Immature natural killer cell (primary cell): Measurements from ENCODE around the gene METRN. TPM values are rescaled to one million over a fixed set of nuclear protein-coding genes. Genes with fewer than 3 reads are reported as not detected.
"Not testable (repeated sequence)": the region's sequence is repeated elsewhere in the genome, so short reads cannot be mapped to it uniquely, and the experiment has no call there.

ENCODE experiments used
- DNase-seq, 3 donors: peaks; one replicate each; pipeline ENCODE4 v3.0.0; 2022; ENCODE audit warnings: mixed read lengths in 1 of 3
- H3K27ac Mint-ChIP-seq, 6 donors: one replicate each; pipeline ENCODE4 v1.8.0; 2020; ENCODE audit warnings: mixed read lengths in 6 of 6, mild to moderate bottlenecking in 5 of 6, inconsistent platforms in 4 of 6, moderate library complexity in 3 of 6
- H3K27me3 Mint-ChIP-seq, 3 donors: one replicate each; pipeline ENCODE4 v1.8.0; 2020 to 2021; ENCODE audit warnings: low read depth in 3 of 3, mild to moderate bottlenecking in 3 of 3, mixed read lengths in 3 of 3, moderate library complexity in 3 of 3, inconsistent platforms in 1 of 3
- H3K36me3 Mint-ChIP-seq, 3 donors: one replicate each; pipeline ENCODE4 v1.8.0; 2020; ENCODE audit warnings: mixed read lengths in 3 of 3, inconsistent platforms in 2 of 3, mild to moderate bottlenecking in 2 of 3
- H3K4me1 Mint-ChIP-seq, 2 donors: one replicate each; pipeline ENCODE4 v1.8.0; 2020; ENCODE audit warnings: inconsistent platforms in 2 of 2, mild to moderate bottlenecking in 2 of 2, mixed read lengths in 2 of 2, moderate library complexity in 1 of 2
- H3K4me3 Mint-ChIP-seq, 5 donors: one replicate each; pipeline ENCODE4 v1.8.0; 2020; ENCODE audit warnings: mild to moderate bottlenecking in 5 of 5, mixed read lengths in 5 of 5, inconsistent platforms in 3 of 5, moderate library complexity in 3 of 5
- H3K9me3 Mint-ChIP-seq, 6 donors: one replicate each; pipeline ENCODE4 v1.8.0; 2020; ENCODE audit warnings: mild to moderate bottlenecking in 6 of 6, mixed read lengths in 6 of 6, inconsistent platforms in 4 of 6, moderate library complexity in 3 of 6
- polyA plus RNA-seq, 3 donors: library from polyadenylated mRNA; unstranded; fragments of 300-500 nt; fragmentation: Illumina TruSeq; gene quantifications; one replicate each; pipeline ENCODE4 v1.2.3, GENCODE V29; 2021

METRN gene
- polyA plus RNA-seq, 3 donors from 2014 or later: 29.6 to 61.7 (median 45.4) TPM

- Mint-ChIP-seq H3K4me3 (peak overlapping the region; percentile 73 to 97 (median 90)), H3K27me3 (peaks cover 7 to 16% (median 8%) of the 10 kb centered on the region in 3 donors), H3K4me1 (peaks cover 14 to 32% of the 10 kb centered on the region in 2 donors), H3K27ac (peak overlapping the region in 2 of 6 donors; percentile 30 to 62)
- DNase-seq, H3K36me3 Mint-ChIP-seq, H3K9me3 Mint-ChIP-seq: not testable (repeated sequence)
Measured at GRCh38 chr16:691242-691641, 23.7 kb upstream of the METRN start.

DNA sequence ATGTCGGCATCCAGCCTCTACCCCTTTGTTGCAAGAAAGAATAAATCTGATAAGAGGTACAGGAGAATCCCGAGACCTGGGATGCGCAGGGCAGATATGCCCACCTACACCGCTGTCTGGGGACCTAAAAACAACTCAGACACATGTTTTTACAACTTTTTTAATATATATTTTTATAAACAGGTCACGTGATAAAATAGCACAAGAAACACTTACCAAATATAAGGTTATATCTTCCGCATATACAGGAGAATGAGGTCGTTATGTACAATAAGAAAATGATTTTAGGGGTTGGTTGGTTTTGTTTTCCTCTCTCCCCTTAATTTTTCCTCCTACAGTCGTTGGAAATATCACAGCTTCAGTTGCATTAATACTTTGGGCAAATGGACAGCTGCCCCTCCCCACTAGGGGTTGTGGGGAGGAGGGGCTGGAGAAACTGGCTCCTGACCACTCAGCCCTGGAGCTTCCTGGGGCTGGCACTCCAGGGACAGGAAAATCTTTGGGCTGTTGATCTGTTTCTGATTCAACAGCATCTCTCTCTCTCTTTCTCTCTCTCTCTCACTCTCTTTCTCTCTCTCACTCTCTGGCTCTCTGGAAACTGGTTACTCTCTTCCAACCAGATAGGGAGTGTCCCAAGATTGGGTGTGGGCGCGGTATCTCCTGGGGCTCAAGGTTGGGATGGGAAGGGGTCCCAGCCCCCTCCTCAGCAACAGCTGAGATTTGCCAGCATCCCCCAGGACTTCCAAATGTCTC lies 22.4 kb upstream of the METRN start:
- Mint-ChIP-seq H3K27ac (no peak overlapping the region), H3K36me3 (no peaks in the 10 kb centered on the region), H3K4me1 (peaks cover 14 to 32% of the 10 kb centered on the region in 2 donors), H3K9me3 (no peaks in the 10 kb centered on the region), H3K4me3 (peak overlapping the region in 3 of 5 donors; percentile 19 to 68 (median 56)), H3K27me3 (peaks cover 8 to 16% (median 10%) of the 10 kb centered on the region in 3 donors)
- no peak for DNase-seq

DNA sequence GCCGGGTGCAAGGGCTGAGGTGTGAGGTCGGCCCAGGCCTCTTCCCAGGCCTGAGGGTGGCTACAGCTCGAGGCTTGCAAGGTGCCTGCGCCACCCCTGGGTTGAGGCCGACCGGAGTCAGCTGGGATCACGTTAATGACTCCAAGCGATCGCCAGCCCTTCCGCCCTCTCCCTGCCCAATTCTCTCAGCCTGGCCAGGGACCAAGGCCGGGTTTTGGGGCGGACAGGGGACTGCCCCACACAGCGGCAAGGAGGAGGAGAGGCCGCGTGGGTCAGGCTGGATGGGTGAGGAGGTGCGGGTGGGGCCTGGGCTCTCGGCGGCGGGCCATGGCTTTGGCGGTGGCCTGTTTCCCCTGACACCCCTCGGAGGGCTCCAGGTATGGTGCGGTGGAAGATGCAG lies 21.6 kb upstream of the METRN start:
- Mint-ChIP-seq H3K36me3 (no peaks in the 10 kb centered on the region), H3K4me1 (peaks cover 14 to 30% of the 10 kb centered on the region in 2 donors), H3K27ac (no peak overlapping the region), H3K27me3 (peaks cover 8 to 20% (median 12%) of the 10 kb centered on the region in 3 donors), H3K4me3 (no peak overlapping the region), H3K9me3 (no peaks in the 10 kb centered on the region)
- DNase-seq: no peak

DNA sequence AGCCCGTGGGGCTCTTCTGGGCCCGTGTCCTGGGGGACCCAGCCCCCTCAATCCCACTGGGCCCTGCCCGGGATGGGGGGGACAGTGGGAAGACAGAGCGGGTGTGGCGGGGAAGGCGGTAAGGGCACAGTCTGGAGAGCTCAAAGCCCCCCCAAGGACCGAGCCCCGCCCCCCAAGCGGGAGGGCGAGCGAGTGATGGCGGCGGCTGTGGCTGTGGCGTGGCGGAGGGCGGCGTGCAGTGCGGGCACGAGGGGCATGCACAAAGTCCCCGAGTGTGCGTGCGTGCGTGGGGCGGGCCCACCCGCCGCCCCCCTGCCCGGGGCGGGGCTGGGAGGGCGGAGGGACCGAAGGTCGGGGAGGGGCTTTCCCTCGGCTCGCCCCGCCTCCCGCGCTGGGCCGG lies 21.2 kb upstream of the METRN start:
- Mint-ChIP-seq H3K4me1 (peaks cover 14 to 27% of the 10 kb centered on the region in 2 donors), H3K36me3 (no peaks in the 10 kb centered on the region), H3K4me3 (no peak overlapping the region), H3K9me3 (no peaks in the 10 kb centered on the region), H3K27me3 (peaks cover 10 to 20% (median 12%) of the 10 kb centered on the region in 3 donors), H3K27ac (no peak overlapping the region)
- DNase-seq: no peak

GRCh38 chr16:694187-694862 lies 20.6 kb upstream of the METRN start:
- Mint-ChIP-seq H3K27ac (no peak overlapping the region), H3K4me1 (peaks cover 14 to 22% of the 10 kb centered on the region in 2 donors), H3K4me3 (peak overlapping the region in 3 of 5 donors; percentile 38 to 53 (median 42)), H3K27me3 (peaks cover 10 to 20% (median 12%) of the 10 kb centered on the region in 3 donors), H3K36me3 (no peaks in the 10 kb centered on the region), H3K9me3 (peaks cover 0 to 2% (median 0%) of the 10 kb centered on the region in 6 donors)
- no peak for DNase-seq

GRCh38 chr16:694863-695354 lies 20.0 kb upstream of the METRN start:
- peaks cover 14 to 18% of the 10 kb centered on the region in 2 donors for H3K4me1 Mint-ChIP-seq
- no peaks in the 10 kb centered on the region for H3K36me3 Mint-ChIP-seq
- H3K27ac Mint-ChIP-seq: no peak overlapping the region
- H3K9me3 Mint-ChIP-seq: peaks cover 0 to 2% (median 0%) of the 10 kb centered on the region in 6 donors
- no peak for DNase-seq
- H3K4me3 Mint-ChIP-seq: no peak overlapping the region
- peaks cover 10 to 23% (median 10%) of the 10 kb centered on the region in 3 donors for H3K27me3 Mint-ChIP-seq

DNA sequence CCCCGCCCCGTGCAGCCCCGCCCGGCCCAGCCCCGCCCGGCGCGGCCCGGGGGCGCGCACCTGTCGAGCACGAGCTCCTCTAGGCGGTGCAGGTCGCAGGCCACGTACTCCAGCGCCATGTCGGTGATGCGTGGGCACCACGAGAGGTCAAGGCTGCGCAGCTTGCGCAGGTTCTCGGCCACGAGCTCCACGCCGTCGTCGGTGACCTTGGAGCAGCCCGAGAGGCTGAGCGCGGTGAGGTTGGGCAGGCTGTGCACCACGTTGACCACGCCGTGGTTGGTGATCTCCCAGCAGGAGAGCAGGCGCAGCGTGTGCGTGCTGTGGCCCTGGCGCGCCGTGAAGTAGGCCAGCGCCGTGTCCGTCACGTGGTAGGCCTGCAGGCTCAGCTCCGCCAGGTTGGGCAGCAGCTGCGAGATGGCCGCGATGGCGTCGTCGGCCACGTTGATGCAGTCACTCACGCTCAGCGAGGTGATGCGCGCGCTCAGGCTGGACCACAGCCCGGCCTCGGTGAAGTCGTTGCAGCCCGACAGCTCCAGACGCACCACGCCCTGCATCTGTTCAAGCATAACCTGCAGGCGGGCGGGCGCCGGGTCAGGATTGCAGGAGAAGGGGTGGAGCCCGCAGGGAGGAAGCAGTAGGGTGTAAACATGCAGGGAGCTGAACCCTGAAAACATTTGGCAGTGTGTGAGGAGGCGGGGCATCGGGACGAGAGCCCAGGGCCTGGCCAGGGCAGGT lies 19.4 kb upstream of the METRN start:
- peak in 1 of 3 donors; percentile 22 for DNase-seq
- Mint-ChIP-seq H3K9me3 (peaks cover 0 to 2% (median 0%) of the 10 kb centered on the region in 6 donors), H3K4me3 (peak overlapping the region; percentile 27 to 51 (median 46)), H3K36me3 (no peaks in the 10 kb centered on the region), H3K27ac (peak overlapping the region in 1 of 6 donors; percentile 16), H3K27me3 (peaks cover 10 to 21% (median 10%) of the 10 kb centered on the region in 3 donors), H3K4me1 (peaks cover 8 to 16% of the 10 kb centered on the region in 2 donors)

- Mint-ChIP-seq H3K27ac (no peak overlapping the region), H3K9me3 (peaks cover 0 to 2% (median 0%) of the 10 kb centered on the region in 6 donors), H3K36me3 (no peaks in the 10 kb centered on the region), H3K27me3 (peaks cover 4 to 18% (median 15%) of the 10 kb centered on the region in 3 donors), H3K4me1 (peaks cover 0 to 8% of the 10 kb centered on the region in 2 donors), H3K4me3 (no peak overlapping the region)
- no peak for DNase-seq
Measured at GRCh38 chr16:698911-699671, 15.8 kb upstream of the METRN start.

DNA sequence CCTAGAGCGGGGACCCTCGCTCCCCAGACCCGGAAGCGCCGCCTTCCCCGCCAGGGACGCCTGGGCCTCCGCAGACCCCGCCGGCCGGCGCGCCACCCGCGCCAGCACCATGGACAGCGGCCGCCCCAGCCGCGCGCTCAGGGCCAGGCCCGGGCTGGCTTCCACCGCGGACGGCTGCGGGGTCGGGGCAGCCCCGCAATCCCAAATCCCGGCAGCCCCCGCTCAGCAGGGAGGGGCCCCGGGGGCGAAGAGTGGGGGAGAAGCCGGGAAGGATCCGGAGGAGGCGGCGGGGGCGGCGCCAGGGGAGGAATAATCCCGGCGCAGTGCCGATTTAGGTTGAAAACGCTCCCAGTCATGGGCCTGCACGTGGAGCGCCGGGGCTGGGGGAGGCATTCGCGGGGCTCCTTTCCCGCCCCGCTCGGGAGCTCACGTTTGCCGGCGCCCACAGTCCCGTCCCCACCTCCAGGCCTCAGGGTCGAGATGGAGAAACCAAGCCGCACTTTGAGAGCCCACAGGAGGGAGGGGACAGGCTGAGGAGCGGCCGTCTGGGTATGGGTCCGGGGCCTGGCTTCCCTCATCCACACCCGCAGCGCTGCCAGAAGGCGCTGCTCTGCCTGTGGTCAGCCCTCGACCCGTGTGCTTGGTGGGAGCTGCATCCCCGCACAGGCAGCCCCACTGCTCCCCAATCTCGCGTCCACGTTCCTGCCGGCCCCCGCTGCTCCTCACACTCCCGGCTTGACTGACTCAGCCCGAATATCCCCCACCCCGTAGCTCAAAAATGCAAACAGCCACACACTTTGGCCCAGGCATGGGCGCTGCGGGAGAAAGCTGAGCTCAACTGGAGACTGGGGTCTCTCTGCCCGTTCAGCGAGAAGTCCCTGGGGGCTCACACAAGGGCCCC lies 14.0 kb upstream of the METRN start:
- peak in 1 of 3 donors; percentile 40 for DNase-seq
- Mint-ChIP-seq H3K27ac (no peak overlapping the region), H3K27me3 (peaks cover 2 to 16% (median 13%) of the 10 kb centered on the region in 3 donors), H3K9me3 (peaks cover 0 to 2% (median 0%) of the 10 kb centered on the region in 6 donors), H3K4me3 (no peak overlapping the region), H3K36me3 (no peaks in the 10 kb centered on the region), H3K4me1 (peaks cover 0 to 2% of the 10 kb centered on the region in 2 donors)

GRCh38 chr16:702341-702740 lies 12.6 kb upstream of the METRN start:
- Mint-ChIP-seq H3K36me3 (no peaks in the 10 kb centered on the region), H3K4me3 (no peak overlapping the region)
- DNase-seq: no peak

DNA sequence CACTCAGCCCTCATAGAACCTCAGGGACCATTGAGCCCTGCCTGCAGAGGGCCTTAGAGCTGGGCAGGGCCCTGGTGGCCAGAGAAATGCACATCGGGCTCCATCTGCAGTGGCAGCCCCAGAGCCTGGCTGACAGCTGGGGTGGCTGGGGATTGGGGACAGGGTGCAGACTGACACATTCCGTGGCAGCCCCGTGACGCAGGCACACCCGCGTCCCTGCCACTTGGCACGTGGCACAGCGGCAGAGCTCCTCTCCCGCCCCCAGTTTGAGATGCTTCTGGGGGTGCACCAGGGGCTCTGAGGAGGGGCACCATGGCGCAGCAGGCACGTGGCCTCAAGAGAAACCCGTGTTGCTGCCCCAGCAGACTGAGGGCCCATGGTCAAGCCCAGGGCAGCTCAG lies 11.5 kb upstream of the METRN start:
- peaks cover 0 to 2% (median 0%) of the 10 kb centered on the region in 6 donors for H3K9me3 Mint-ChIP-seq
- H3K4me1 Mint-ChIP-seq: peaks cover 0 to 2% of the 10 kb centered on the region in 2 donors
- no peak for DNase-seq
- H3K27me3 Mint-ChIP-seq: peaks cover 2 to 17% (median 13%) of the 10 kb centered on the region in 3 donors
- no peak overlapping the region for H3K27ac Mint-ChIP-seq
- H3K4me3 Mint-ChIP-seq: no peak overlapping the region
- H3K36me3 Mint-ChIP-seq: no peaks in the 10 kb centered on the region

More at GRCh38 chr16:702341-702740, 12.6 kb upstream of the METRN start:
- Mint-ChIP-seq H3K4me1 (peaks cover 0 to 2% of the 10 kb centered on the region in 2 donors), H3K27ac (no peak overlapping the region), H3K27me3 (peaks cover 2 to 16% (median 13%) of the 10 kb centered on the region in 3 donors), H3K9me3 (peaks cover 0 to 2% (median 0%) of the 10 kb centered on the region in 6 donors)

DNA sequence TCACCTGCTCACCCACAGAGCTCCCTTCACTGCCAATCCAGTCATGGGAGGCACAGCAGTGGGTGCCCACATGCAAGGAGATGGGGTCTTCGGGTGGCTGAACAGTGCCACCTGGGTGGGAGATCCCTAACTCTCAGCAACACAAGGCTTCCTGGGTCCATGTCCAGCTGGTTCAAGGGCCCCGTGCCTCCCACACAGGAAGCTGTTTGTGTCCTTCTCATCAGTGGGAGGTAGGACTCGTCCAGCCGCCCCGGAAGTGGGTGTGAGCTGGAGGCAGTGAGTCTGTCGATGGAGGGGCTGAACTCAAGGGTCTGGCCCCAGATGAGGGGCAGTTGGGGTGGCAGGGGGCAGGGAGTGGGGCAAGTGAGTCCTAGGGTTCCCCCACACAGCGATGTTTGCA lies 10.9 kb upstream of the METRN start:
- peaks cover 0 to 17% (median 15%) of the 10 kb centered on the region in 3 donors for H3K27me3 Mint-ChIP-seq
- no peak overlapping the region for H3K4me3 Mint-ChIP-seq
- DNase-seq: no peak
- H3K36me3 Mint-ChIP-seq: no peaks in the 10 kb centered on the region
- H3K4me1 Mint-ChIP-seq: peaks cover 0 to 2% of the 10 kb centered on the region in 2 donors
- H3K9me3 Mint-ChIP-seq: peaks cover 0 to 1% (median 0%) of the 10 kb centered on the region in 6 donors
- no peak overlapping the region for H3K27ac Mint-ChIP-seq
